T-helper 2 cell treated with Interferon-gamma antibody and Interleukin-4, amounts not matched to agents 100 ng/mL and 5 ng/mL, for 36 hours (primary cell): ENCODE measurements around the gene NKX3-2. TPM values are rescaled to one million over a fixed set of nuclear protein-coding genes. Genes with fewer than 3 reads are reported as not detected.

Experiments used
- intact Hi-C: fragments of 100-400 bp; cut with micrococcal nuclease; formaldehyde crosslinking; loops from one replicate; pipeline ENCODE4 v1.15.1; 2023
- total RNA-seq: library from RNA; stranded (reverse); gene quantifications from 2 replicates; pipeline ENCODE4 v1.2.3, GENCODE V29; 2022

The NKX3-2 gene
- total RNA-seq, 1 donor from 2014 or later: not detected

GRCh38 chr4:13534344-13535063 is 9.8 kb downstream of the NKX3-2 start:
- intact Hi-C loops: no loop called here

GRCh38 chr4:13533670-13534343 is 10.5 kb downstream of the NKX3-2 start:
- intact Hi-C loops: no loop called here

GRCh38 chr4:13531625-13531998 is 12.7 kb downstream of the NKX3-2 start:
- intact Hi-C loops: no loop called here

- intact Hi-C loops: no loop called here
Observed at GRCh38 chr4:13530823-13531624, 13.3 kb downstream of the NKX3-2 start.

GRCh38 chr4:13529128-13529919 is 15.0 kb downstream of the NKX3-2 start:
- intact Hi-C loops: loop anchor here (2.0 kb wide), 1 partner anchor 15 kb away; the partner anchor contains the start of gene NKX3-2

- intact Hi-C loops: loop anchor here (1.0 to 2.0 kb wide), 2 partner anchors 8 to 16 kb away; partner anchors contain the start of gene NKX3-2
Observed at GRCh38 chr4:13528821-13529127, 15.5 kb downstream of the NKX3-2 start.

GRCh38 chr4:13527981-13528820 is 16.1 kb downstream of the NKX3-2 start:
- intact Hi-C loops: loop anchor here (1.0 to 2.0 kb wide), 2 partner anchors 8 to 17 kb away; partner anchors contain the start of gene NKX3-2

- intact Hi-C loops: no loop called here
Observed at GRCh38 chr4:13527192-13527980, 16.9 kb downstream of the NKX3-2 start.

GRCh38 chr4:13526658-13527057 is 17.6 kb downstream of the NKX3-2 start:
- intact Hi-C loops: no loop called here

GRCh38 chr4:13525606-13526281 is 18.6 kb downstream of the NKX3-2 start:
- intact Hi-C loops: no loop called here

GRCh38 chr4:13524504-13525243 is 19.6 kb downstream of the NKX3-2 start:
- intact Hi-C loops: no loop called here

- intact Hi-C loops: no loop called here
Observed at GRCh38 chr4:13523591-13524503, 20.5 kb downstream of the NKX3-2 start.

GRCh38 chr4:13523105-13523477 is 21.2 kb downstream of the NKX3-2 start:
- intact Hi-C loops: no loop called here

- intact Hi-C loops: no loop called here
Observed at GRCh38 chr4:13522282-13523104, 21.8 kb downstream of the NKX3-2 start.

GRCh38 chr4:13521047-13521446 is 23.3 kb downstream of the NKX3-2 start:
- intact Hi-C loops: no loop called here

- intact Hi-C loops: no loop called here
Observed at GRCh38 chr4:13516315-13516860, 27.9 kb downstream of the NKX3-2 start.
